Cardiac muscle cell (in vitro differentiated cells and primary cell): ENCODE measurements around the gene FBXW8. TPM values are rescaled to one million over a fixed set of nuclear protein-coding genes. Genes with fewer than 3 reads are reported as not detected.

ENCODE experiments used
- DNase-seq, 2 donors: peaks; one replicate each; pipeline versions ENCODE4 v3.0.0 to v3.0.0-alpha.2; 2010 to 2017; ENCODE audit warnings: low read depth in 1 of 2, low spot score in 1 of 2
- H3K27ac ChIP-seq: fragments of 200-600 bp; sonication (generic); 2 replicates; pipeline ENCODE4 v1.5.1; 2016
- H3K27me3 ChIP-seq: fragments of 200-600 bp; sonication (generic); 2 replicates; pipeline ENCODE4 v1.6.0; 2016; ENCODE audit warnings: control low read depth
- H3K36me3 ChIP-seq: fragments of 200-600 bp; sonication (generic); 2 replicates; pipeline ENCODE4 v1.5.1; 2016; ENCODE audit warnings: control low read depth
- H3K4me1 ChIP-seq: fragments of 200-600 bp; sonication (generic); 2 replicates; pipeline ENCODE4 v1.8.1; 2017; ENCODE audit warnings: low read depth, mild to moderate bottlenecking, mixed run types
- H3K4me3 ChIP-seq: fragments of 200-600 bp; sonication (generic); 2 replicates; pipeline ENCODE4 v1.5.1; 2016; ENCODE audit warnings: mild to moderate bottlenecking
- H3K9me3 ChIP-seq: fragments of 200-600 bp; sonication (generic); 2 replicates; pipeline ENCODE4 v1.5.1; 2017; ENCODE audit warnings: low read depth, mild to moderate bottlenecking, control low read depth
- polyA plus RNA-seq: library from polyadenylated mRNA; unstranded; fragments of >200 nt; fragmentation: Nextera tagmentation; extraction: Ambion mirVana; gene quantifications from 2 replicates; pipeline ENCODE4 v1.2.1, GENCODE V29; 2016
- total RNA-seq: library from RNA; depleted of rRNA; stranded (reverse); fragments of >200 nt; gene quantifications from 2 replicates; pipeline ENCODE4 v1.2.3, GENCODE V29; 2016
- TF ChIP-seq, protein P1 (sequence below): IDR thresholded peaks from 2 replicates; pipeline ENCODE4 v1.5.1; 2012; ENCODE audit warnings: low read depth, mild to moderate bottlenecking, low read length

Gene FBXW8
- total and polyA plus RNA-seq, 2 experiments from 2014 or later, result 15.3 to 25.7 TPM

DNA sequence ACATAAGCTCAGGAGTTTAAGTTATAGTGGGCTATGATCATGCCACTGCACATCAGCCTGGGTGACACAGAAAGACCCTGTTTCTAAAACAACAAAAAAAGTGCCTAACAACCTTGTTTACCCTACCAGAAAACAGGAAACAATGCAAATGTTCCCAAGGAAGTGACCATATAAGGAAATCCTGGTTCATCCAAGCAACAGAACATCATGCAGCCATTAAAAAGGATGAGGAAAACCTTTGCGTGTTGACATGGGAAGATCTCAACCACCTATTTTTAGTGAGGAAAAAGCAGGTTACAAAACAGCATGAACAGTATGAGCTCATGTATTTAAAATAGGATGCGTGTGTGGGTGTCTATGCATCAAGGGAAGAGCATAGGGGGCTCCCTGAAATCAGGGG lies 43.2 kb upstream of the FBXW8 start:
- Histone ChIP-seq H3K27me3 (no peaks in the 10 kb centered on the region), H3K4me1 (no peaks in the 10 kb centered on the region), H3K9me3 (no peaks in the 10 kb centered on the region), H3K4me3 (no peak overlapping the region), H3K36me3 (no peaks in the 10 kb centered on the region), H3K27ac (no peak overlapping the region)
- TF ChIP-seq, protein P1, sequence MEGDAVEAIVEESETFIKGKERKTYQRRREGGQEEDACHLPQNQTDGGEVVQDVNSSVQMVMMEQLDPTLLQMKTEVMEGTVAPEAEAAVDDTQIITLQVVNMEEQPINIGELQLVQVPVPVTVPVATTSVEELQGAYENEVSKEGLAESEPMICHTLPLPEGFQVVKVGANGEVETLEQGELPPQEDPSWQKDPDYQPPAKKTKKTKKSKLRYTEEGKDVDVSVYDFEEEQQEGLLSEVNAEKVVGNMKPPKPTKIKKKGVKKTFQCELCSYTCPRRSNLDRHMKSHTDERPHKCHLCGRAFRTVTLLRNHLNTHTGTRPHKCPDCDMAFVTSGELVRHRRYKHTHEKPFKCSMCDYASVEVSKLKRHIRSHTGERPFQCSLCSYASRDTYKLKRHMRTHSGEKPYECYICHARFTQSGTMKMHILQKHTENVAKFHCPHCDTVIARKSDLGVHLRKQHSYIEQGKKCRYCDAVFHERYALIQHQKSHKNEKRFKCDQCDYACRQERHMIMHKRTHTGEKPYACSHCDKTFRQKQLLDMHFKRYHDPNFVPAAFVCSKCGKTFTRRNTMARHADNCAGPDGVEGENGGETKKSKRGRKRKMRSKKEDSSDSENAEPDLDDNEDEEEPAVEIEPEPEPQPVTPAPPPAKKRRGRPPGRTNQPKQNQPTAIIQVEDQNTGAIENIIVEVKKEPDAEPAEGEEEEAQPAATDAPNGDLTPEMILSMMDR, result no peak
- DNase-seq, result no peak

GRCh38 chr12:116870306-116870705 lies 40.4 kb upstream of the FBXW8 start:
- H3K36me3 ChIP-seq, result no peaks in the 10 kb centered on the region
- no peaks in the 10 kb centered on the region for H3K27me3 ChIP-seq
- H3K4me1 ChIP-seq, result no peaks in the 10 kb centered on the region
- TF ChIP-seq, protein P1, result no peak
- no peak for DNase-seq
- H3K27ac ChIP-seq, result no peak overlapping the region
- H3K9me3 ChIP-seq, result no peaks in the 10 kb centered on the region
- no peak overlapping the region for H3K4me3 ChIP-seq

DNA sequence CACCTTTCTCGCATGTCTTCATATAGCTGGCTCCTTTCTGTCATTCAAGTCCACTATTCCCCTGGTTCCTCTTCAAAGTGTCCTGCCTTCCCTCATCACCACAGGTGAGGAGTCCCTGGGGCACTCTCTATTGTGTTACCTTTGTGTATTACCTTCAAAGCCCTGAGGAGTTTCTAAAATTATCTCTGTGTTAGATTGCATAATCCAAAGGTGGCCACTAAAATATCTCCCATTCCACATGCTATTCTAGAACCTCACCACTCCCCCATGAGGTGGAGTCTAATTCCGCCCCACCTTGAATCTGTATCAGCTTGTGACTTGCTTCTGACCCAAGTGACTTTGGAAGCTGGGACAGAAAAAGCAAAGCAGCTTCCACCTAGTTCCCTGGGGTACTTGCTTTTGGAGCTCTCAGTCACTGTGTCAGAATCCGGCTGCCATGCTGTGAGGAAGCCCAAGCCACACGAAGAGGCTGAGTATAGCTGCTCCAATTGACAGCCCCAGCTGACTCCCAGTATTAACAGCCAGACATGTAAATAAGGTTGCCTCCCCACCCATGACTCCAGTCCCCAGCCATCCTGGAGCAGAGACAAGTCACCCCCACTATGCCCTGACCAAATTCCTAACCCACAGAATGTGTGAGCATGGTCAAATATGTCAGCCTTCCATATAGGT lies 36.3 kb upstream of the FBXW8 start:
- DNase-seq, result no peak
- Histone ChIP-seq H3K27ac (no peak overlapping the region), H3K27me3 (peaks cover 40% of the 10 kb centered on the region), H3K9me3 (no peaks in the 10 kb centered on the region), H3K4me1 (peaks cover 12% of the 10 kb centered on the region), H3K36me3 (no peaks in the 10 kb centered on the region), H3K4me3 (no peak overlapping the region)
- TF ChIP-seq, protein P1, result no peak

DNA sequence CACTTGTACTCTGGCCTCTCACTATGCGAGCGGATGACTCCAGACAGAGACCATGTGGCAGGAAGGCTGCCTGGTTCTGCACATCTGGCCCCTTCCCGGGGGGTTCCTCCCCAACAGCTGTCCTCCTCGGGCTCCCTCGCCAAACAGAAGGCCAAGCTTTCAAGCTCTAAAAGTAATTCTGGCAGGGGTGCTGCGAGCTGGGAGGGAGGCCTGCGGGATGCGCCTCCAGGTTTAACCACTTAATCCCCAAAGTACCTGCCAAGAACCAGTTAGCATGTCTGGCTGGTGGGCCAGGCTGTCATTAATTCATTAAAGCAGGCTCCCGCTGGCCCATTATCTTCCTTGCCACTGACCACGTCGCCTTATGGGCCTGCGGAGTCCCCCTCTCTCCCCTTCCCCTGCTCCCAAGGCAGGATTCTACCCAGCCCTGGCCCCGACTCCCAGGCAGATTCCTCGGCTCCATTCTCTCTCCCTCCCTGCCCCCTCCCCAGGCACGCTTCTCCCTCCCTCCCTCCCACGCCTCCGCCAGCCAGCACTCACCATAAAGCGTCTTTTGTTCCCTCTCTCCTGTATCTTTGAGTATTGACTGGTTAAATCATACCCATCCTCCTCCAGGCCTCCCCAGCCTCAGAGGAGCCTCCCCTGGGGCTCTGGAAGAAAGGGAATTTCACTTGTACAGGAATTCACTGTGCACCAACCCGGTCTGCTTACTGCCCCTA lies 34.4 kb upstream of the FBXW8 start:
- Histone ChIP-seq H3K36me3 (no peaks in the 10 kb centered on the region), H3K27ac (no peak overlapping the region), H3K27me3 (peaks cover 57% of the 10 kb centered on the region), H3K4me1 (peaks cover 12% of the 10 kb centered on the region), H3K4me3 (no peak overlapping the region), H3K9me3 (no peaks in the 10 kb centered on the region)
- peak in 1 of 2 donors; percentile 62 for DNase-seq
- TF ChIP-seq, protein P1, result no peak

DNA sequence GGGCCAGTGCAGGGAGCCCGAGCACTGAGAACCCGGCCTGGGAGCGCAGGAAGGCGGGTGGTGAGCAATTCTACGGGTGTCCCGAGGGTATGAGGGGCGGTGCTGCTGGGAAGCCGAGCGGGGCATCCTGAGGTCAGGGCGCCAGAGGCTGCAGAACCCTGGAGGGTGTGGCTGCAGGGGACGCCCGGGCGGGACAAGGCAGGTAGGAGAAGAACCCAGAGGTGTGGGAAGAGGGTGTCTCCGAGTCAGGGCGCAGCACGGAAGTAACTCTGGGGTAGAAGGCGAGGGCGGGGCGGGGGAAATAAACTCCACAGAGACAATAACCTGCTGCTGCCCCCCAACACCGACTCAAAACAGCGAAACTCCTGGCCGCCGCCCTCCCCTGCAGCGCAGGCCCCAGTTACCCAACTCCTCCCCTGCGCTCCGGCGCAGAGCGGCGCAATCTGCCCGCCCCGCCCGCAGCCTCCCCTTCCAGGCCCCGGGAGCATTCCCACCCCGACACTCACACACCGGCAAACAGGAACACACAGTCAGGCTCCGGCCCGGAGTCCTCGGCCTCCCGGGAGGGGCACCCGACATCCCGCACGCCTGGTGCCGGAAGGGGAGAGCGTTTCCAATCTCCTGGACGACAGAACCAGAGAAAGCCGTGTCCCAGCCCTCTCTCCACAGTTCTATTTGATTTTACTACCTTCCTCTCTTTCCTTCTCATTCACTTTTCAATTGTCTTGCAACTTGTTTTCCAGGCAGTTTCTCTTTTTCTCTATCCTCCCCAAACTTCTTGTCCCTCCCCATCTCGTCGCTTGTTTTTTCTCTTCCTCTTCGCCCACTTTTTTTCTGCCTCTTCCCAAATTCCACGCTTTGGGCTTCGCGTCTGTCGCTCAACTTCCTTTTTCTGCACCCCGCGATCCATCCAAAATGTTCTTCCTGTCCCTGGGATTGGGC lies 31.9 kb upstream of the FBXW8 start:
- Histone ChIP-seq H3K36me3 (no peaks in the 10 kb centered on the region), H3K9me3 (no peaks in the 10 kb centered on the region), H3K27ac (no peak overlapping the region), H3K4me3 (peak overlapping the region; percentile 34), H3K27me3 (peaks cover 82% of the 10 kb centered on the region), H3K4me1 (peaks cover 15% of the 10 kb centered on the region)
- DNase-seq, result peak; percentile 17 to 19
- TF ChIP-seq, protein P1, result no peak
